HG03196 (cell line): ENCODE measurements around the gene GPHN.
"Not testable (repeated sequence)": the region's sequence is repeated elsewhere in the genome, so short reads cannot be mapped to it uniquely, and the experiment has no call there.

Source experiments
- ATAC-seq: cut with Tn5 transposase; IDR thresholded peaks from one replicate; pipeline ENCODE4 v1.9.1; 2021; ENCODE audit not compliant: unreplicated experiment

The GPHN gene

DNA sequence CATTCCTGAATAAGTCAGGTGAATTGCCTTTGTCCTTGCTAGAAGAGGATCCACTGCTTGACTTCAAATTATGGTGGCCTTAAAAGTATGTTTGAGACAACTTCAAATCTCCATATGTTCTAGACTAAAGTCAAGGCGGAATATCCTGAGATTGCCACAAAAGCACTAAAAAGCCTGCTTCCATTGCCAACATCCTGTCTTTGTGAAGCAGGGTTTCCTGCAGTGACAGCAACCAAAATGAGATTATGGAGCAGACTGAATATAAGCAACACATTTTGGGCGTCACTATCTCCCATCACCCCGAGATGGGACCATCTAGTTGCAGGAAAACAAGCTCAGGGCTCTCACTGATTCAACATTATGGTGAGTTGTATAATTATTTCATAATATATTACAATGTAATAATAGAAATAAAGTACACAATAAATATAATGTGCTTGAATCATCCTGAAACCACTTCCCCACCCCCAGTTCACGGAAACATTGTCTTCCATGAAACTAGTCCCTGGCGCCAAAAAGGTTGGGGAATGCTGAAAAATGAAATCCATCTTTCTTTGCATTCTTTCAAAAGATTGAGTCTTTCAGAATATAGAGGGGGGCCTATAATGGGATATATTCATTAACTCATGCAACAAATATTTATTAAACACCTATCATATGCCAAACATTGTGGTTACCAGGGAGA, 143.7 kb downstream of the GPHN start:
- ATAC-seq = no peak

- no peak for ATAC-seq
These were observed 144.7 kb downstream of the GPHN start for GRCh38 chr14:66652525-66653106.

DNA sequence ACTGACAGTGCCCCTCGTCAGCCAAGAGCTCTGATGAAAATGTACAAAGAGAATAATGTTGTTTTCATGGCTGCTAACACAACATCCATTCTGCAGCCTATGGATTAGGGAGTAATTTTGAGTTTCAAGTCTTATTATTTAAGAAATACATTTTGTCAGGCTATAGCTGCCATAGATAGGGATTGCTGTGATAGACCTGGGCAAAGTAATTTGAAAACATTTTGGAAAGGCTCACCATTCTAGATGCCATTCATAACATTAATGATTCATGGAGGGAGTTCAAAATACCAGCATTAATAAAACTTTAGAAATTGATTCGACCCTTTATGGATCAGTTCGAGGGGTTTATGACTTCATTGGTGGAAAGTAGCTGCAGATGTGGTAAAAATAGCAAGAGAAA, 149.8 kb downstream of the GPHN start:
- ATAC-seq = no peak

GRCh38 chr14:66662374-66662773, 154.4 kb downstream of the GPHN start:
- no peak for ATAC-seq

DNA sequence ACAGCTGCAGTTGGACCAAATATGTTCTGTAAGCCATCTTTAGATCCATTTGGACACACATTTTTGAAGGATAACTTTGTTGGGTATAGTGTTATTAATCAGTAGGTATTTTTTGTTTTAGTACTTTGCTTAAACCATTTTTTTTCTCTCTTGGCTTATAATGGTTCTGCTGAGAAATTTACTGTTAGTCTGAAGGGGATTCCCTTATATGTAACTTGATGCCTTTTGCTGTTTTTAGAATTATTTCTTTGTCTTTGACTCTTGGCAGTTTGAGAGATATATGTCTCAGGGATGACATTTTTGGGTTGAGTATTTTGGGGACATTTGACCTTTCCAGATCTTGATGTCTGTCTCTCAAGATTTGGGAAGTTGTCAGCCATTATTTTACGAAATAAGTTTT, 169.8 kb downstream of the GPHN start:
- ATAC-seq = no peak

DNA sequence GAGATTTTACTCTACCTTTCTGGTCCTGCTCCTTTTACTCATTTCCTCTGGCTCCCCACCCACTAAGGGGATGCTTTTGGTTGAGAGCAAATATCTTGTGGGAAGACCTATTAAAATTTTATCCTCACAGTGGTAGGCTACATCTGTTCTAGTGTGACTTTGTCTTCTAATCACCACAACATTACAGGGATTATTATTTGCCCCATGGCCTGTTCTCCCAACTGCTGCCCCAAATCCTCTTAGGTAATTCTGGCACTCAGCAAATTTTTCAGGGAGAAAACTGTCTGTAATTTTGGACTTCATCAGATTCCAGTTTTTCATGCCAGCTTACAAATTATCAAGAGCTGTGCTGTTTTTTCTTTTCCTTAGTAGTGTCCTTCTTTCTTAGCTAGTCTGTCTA, 172.3 kb downstream of the GPHN start:
- no peak for ATAC-seq

- ATAC-seq = no peak
These were observed 188.4 kb downstream of the GPHN start for GRCh38 chr14:66696326-66696725.

DNA sequence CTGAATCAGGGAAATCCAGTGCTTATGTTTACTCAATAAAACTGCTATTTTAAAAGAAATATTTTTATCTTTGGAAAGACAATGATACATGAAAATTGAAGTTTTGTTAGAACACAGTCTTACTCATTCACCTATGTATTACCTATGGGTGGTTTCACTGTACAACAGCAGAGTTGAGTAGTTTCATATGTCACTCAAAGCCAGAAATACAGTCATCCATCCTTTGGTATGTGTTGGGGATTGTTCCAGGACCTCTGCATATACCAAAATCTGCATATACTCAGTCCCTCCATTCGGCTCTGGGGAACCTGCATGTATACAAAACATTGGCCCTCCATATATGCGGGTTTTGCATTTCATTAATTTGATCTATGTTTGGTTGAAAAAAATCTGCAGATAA, 190.6 kb downstream of the GPHN start:
- no peak for ATAC-seq

GRCh38 chr14:66701813-66702212, 193.9 kb downstream of the GPHN start:
- no peak for ATAC-seq

- no peak for ATAC-seq
These were observed 200.3 kb downstream of the GPHN start for GRCh38 chr14:66708267-66708666.

GRCh38 chr14:66709291-66709690, 201.3 kb downstream of the GPHN start:
- no peak for ATAC-seq

DNA sequence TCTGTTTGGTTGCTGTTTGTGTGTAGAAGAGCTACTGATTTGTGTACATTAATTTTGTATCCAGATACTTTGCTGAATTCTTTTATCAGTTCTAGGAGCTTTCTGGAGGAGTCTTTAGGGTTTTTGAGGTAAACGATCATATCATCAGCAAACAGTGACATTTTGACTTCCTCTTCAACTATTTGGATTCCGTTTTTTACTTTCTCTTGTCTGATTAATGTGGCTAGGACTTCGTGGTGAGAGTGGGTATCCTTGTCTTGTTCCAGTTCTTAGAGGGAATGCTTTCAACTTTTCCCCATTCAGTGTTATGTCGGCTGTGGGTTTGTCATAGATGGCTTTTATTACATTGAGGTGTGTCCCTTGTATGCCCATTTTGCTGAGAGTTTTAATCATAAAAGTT, 206.3 kb downstream of the GPHN start:
- not testable (repeated sequence) for ATAC-seq

- not testable (repeated sequence) for ATAC-seq
These were observed 207.4 kb downstream of the GPHN start for GRCh38 chr14:66715313-66715712.

- no peak for ATAC-seq
These were observed 208.3 kb downstream of the GPHN start for GRCh38 chr14:66716227-66716626.

- no peak for ATAC-seq
These were observed 209.7 kb downstream of the GPHN start for GRCh38 chr14:66717561-66718140.

GRCh38 chr14:66724996-66725395, 217.0 kb downstream of the GPHN start:
- ATAC-seq = no peak

DNA sequence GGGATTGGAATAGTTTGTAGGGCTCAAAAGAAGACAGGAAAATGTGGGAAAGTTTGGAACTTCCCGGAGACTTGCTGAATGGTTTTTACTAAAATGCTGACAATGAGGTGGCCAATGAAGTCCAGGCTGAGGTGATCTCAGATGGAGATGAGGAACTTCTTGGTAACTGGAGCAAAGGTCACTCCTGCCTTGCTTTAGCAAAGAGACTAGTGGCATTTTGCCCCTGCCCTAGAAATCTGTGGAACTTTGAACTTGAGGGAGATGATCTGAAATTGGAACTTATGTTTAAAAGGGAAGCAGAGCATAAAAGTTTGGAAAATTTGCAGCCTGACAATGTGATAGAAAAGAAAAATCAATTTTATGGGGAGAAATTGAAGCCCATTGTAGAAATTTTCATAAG, 223.4 kb downstream of the GPHN start:
- ATAC-seq = not testable (repeated sequence)

DNA sequence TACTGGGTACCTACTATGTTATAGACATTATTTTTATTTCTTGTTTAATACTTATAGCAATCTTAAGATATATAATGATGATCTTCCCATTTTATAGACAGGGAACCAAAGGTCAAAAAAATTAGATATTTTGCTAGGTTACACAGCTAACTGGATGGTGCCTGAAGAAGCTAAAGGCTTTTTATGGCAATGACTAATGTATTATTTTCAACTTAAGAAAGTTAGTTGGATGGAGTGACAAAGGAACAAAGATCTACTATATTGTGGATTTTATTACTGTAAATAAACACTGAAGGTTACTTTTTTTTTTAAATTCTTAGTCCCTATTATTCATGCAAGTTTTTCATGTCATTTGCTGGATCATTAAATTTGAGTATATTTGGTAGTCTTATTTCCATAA, 227.9 kb downstream of the GPHN start:
- no peak for ATAC-seq

DNA sequence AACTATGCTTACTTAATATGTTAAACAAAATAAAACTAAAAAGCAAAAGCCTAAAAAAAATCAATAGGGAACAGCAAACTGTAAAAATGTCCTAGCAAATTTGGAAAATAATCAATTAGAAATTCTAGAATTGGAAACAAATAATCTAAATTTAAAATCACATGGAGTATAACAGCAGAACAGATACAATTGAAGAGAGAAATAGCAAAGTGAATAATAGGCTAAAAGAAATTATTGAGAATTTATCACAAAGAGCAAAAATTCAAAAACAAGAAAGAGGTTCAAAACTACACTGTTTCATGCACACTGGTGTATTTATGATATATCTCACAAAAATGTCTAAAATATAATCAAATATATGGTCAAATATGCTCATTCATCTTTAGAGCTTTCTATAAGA, 231.9 kb downstream of the GPHN start:
- no peak for ATAC-seq

- no peak for ATAC-seq
These were observed 237.1 kb downstream of the GPHN start for GRCh38 chr14:66745078-66745477.

DNA sequence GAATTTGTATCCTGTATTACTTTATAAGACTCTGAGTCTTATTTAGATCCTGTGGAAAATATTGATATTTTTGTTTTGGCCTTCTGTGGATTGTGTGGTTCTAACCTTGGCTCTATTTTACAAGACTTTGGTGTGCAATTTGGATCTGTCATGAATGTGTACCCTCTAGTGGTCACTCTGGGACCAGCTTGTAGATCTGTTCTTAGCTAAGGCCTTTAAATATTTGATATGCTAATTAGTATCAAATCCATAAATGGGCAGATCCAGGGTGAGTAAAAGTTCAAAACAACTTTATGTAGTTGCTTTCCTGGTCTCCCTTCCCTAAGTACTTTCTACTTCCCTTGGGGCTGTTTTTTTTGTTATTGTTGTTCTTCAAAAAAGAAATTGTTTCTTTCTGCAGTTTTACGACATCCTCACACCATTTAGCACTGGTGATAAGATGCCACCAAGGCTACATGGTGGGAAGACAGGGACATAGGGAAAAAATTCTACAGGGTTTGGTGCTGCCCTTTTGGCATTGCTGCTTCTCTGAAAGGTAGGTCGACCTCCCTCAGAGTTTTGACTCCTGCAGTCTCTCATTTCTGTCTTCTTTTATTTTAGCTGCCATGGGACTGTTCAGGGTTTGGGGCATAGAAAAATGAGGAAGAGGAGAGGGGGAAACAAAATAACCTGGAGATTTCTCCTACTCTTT, 238.5 kb downstream of the GPHN start:
- ATAC-seq = no peak

GRCh38 chr14:66752109-66752508, 244.2 kb downstream of the GPHN start:
- ATAC-seq = no peak
